ENCODE data around the gene SLC2A4RG. TPM values are rescaled to one million over a fixed set of nuclear protein-coding genes. Genes with fewer than 3 reads are reported as not detected.

The SLC2A4RG gene
- total and polyA plus RNA-seq, 2 of the 13 experiments (the other 11 are each of a cell fraction or from before 2014, with no cell fraction given): 91.4 to 95.9 TPM

- peak; percentile 45; the same call in 1 of the 2 replicates for TF ChIP-seq ZNF691 (CRISPR knock-in tag; IDR thresholded peaks at IDR 0.05; ENCODE audit: borderline replicate concordance, low read depth)
- TF ChIP-seq ZNF510 (CRISPR knock-in tag; IDR thresholded peaks at IDR 0.05; ENCODE audit: low read depth): 0 out of 2 replicates have a peak, but pooled peaks have one; percentile 44
- TF ChIP-seq RAD21 (CRISPR knock-in tag; IDR thresholded peaks at IDR 0.05): peak; percentile 15; the same call in 1 of the 2 replicates
- no peak for TF ChIP-seq NR3C1 (CRISPR knock-in tag; IDR thresholded peaks at IDR 0.05)
- TF ChIP-seq PAXIP1 (CRISPR knock-in tag; conservative IDR thresholded peaks at IDR 0.05): peak; percentile 57; the same call in 1 of the 2 replicates
- TF ChIP-seq ZNF615 (CRISPR knock-in tag; IDR thresholded peaks at IDR 0.05; ENCODE audit: borderline replicate concordance): 0 out of 2 replicates have a peak, but pooled peaks have one; percentile 26
- TF ChIP-seq HNRNPL (IDR thresholded peaks at IDR 0.05; ENCODE audit: low read depth, low read length): peak; percentile 63
- peak; percentile 18; the same call in 1 of the 2 replicates for TF ChIP-seq ZBTB20 (CRISPR knock-in tag; IDR thresholded peaks at IDR 0.05; ENCODE audit: borderline replicate concordance, low read depth)
- peak; percentile 28; the same call in 1 of the 2 replicates for TF ChIP-seq HMGXB3 (CRISPR knock-in tag; IDR thresholded peaks at IDR 0.05; ENCODE audit: borderline replicate concordance)
- no peak for TF ChIP-seq HOXA9 (CRISPR knock-in tag; IDR thresholded peaks at IDR 0.05; ENCODE audit: borderline replicate concordance)
- no peak for TF ChIP-seq DDIT3 (CRISPR knock-in tag; IDR thresholded peaks at IDR 0.05)
- peak; percentile 57 for TF ChIP-seq UBTF (CRISPR knock-in tag; IDR thresholded peaks at IDR 0.05)
- peak; percentile 95 for TF ChIP-seq SSRP1 (CRISPR knock-in tag; IDR thresholded peaks at IDR 0.05)
- TF ChIP-seq PAWR (CRISPR knock-in tag; IDR thresholded peaks at IDR 0.05; ENCODE audit: borderline replicate concordance): peak; percentile 78; the same call in 1 of the 2 replicates
- TF ChIP-seq NCOA1 (CRISPR knock-in tag; IDR thresholded peaks at IDR 0.05): peak; percentile 78; the same call in 1 of the 2 replicates
- peak; percentile 37; the same call in 1 of the 2 replicates for TF ChIP-seq ZNF343 (CRISPR knock-in tag; IDR thresholded peaks at IDR 0.05)
Observed at GRCh38 chr20:63744574-63745423, 5.2 kb downstream of the SLC2A4RG start (continued).

Data from HepG2 (cell line).